Upper lobe of left lung (tissue), 6 donors: ENCODE measurements around the gene FKRP. TPM values are rescaled to one million over a fixed set of nuclear protein-coding genes. Genes with fewer than 3 reads are reported as not detected.

ENCODE experiments used
- ATAC-seq, 2 donors: fragments of 200-7000 bp; cut with Tn5 transposase; one replicate each; pipeline ENCODE4 v1.9.1; 2022; ENCODE audit warnings: mild to moderate bottlenecking in 2 of 2, moderate library complexity in 2 of 2; ENCODE audit not compliant: low FRiP score in 2 of 2
- DNase-seq, 2 donors: peaks; one replicate each; pipeline ENCODE4 v3.0.0-alpha.2; 2019 to 2020
- H3K27ac ChIP-seq, 4 donors: fragments of 200-600 bp; sonication (generic); one replicate each; pipeline ENCODE4 v1.5.1; 2016 to 2019
- H3K27me3 ChIP-seq, 4 donors: fragments of 200-600 bp; sonication (generic); one replicate each; pipeline ENCODE4 v1.5.1; 2017 to 2019
- H3K36me3 ChIP-seq, 4 donors: fragments of 200-600 bp; sonication (generic); one replicate each; pipeline ENCODE4 v1.5.1; 2016 to 2019
- H3K4me1 ChIP-seq, 4 donors: fragments of 200-600 bp; sonication (generic); one replicate each; pipeline ENCODE4 v1.5.1; 2018 to 2019
- H3K4me3 ChIP-seq, 4 donors: fragments of 200-600 bp; sonication (generic); one replicate each; pipeline ENCODE4 v1.5.1; 2017 to 2019; ENCODE audit warnings: mild to moderate bottlenecking in 2 of 4, moderate library complexity in 1 of 4
- H3K9me3 ChIP-seq, 4 donors: fragments of 200-600 bp; sonication (generic); one replicate each; pipeline ENCODE4 v1.5.1; 2018 to 2019
- CTCF ChIP-seq, 6 experiments: fragments of 450-650 bp in 4 of 6; fragments of 200-600 bp in 2 of 6; sonication (generic) in 2 of 6; IDR thresholded peaks; one replicate each; pipeline ENCODE4 v1.5.1; 2016 to 2019; ENCODE audit warnings: antibody characterized with exemption in 6 of 6
- EP300 ChIP-seq, 4 donors: sonication (generic); formaldehyde crosslinking; IDR thresholded peaks; one replicate each; pipeline ENCODE4 v1.5.1; 2017; ENCODE audit warnings: antibody characterized with exemption in 4 of 4, control low read depth in 2 of 4
- POLR2A ChIP-seq, 4 donors: fragments of 450-650 bp; IDR thresholded peaks; one replicate each; pipeline ENCODE4 v1.5.1; 2016 to 2017; ENCODE audit warnings: antibody characterized with exemption in 4 of 4, mild to moderate bottlenecking in 2 of 4
- POLR2AphosphoS5 ChIP-seq, 2 donors: sonication (generic); formaldehyde crosslinking; IDR thresholded peaks; one replicate each; pipeline ENCODE4 v1.5.1; 2017; ENCODE audit warnings: antibody characterized with exemption in 2 of 2
- WGBS, 2 donors: methylation state at CpG; one replicate each; pipeline ENCODE4 v1.1.5; 2017 to 2018; 5-methylcytosine and 5-hydroxymethylcytosine counted together
- total RNA-seq, 6 donors: library from RNA; depleted of rRNA in 4 of 6; stranded (reverse); fragments of >200 nt in 4 of 6; gene quantifications; one replicate each; pipeline versions ENCODE4 v1.1.0 to v1.2.1, GENCODE V29; 2016 to 2021
- donor health status: DM: no; HTN: no; CAD: no; lungs with moderate emphysema.
- donor health status: DM: no; HTN: yes; CAD: no; lungs with severe emphysema.

Gene FKRP
- total RNA-seq, 6 donors from 2014 or later: 16.6 to 26.2 (median 19.3) TPM

DNA sequence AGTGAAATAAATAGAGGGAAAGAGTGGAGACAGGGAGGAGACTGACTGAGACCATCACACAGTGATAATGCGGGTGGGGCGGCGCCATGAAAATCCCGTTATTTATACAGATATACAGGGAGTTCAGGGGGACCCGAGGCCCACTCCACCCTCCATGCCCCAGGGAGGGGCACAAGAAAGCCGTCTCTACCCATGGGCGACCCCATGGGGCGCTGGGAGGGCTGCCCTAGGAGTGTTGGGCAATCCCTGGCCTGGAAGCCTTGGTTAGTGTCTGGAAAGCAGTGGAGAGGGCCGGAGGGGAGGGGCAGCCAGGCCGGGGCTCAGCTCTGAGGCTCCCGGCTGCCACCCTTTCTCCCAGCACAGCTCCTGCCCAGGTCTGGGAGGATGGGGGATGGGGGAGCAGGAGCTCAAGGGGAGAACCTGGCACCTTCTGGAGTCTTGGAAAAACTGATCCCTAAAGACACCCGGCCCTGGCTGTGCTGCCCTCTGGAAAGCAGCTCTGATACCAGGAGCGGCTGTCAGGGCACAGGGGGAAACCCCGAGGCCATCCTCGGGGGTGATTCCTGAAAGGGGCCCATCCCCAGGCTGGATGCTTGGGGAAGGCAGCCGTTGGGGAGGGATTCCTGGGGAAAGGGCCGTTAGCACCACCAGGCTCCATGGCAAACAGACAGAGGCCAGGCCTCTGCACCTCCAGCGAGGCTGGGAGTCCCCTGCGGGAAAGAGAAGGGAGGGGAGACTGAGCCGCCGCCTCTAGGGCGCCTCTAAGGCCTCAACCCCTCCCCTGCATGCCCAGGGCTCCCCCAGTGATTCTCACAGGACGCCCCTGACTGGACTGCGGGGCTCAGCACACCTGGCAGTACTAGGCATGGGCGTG, 26.0 kb upstream of the FKRP start:
- TF ChIP-seq CTCF (IDR thresholded peaks at IDR 0.05) (no peak), POLR2AphosphoS5 (IDR thresholded peaks at IDR 0.05) (no peak), POLR2A (IDR thresholded peaks at IDR 0.05) (no peak), EP300 (IDR thresholded peaks at IDR 0.05) (no peak)
- peak overlapping the region in 3 of 4 donors; percentile 5 to 95 (median 91) for H3K27ac ChIP-seq
- ATAC-seq (no peak), DNase-seq (no peak)
- H3K4me1 ChIP-seq: peaks cover 28 to 57% (median 30%) of the 10 kb centered on the region in 4 donors
- H3K27me3 ChIP-seq: no peaks in the 10 kb centered on the region
- 76 to 77% methylated on average over 13 to 14 of the region's 25 CpGs for WGBS, 2 donors
- H3K4me3 ChIP-seq: no peak overlapping the region
- H3K9me3 ChIP-seq: no peaks in the 10 kb centered on the region
- peaks cover 20 to 57% (median 51%) of the 10 kb centered on the region in 4 donors for H3K36me3 ChIP-seq

GRCh38 chr19:46720503-46721239, 25.2 kb upstream of the FKRP start:
- TF ChIP-seq POLR2A (IDR thresholded peaks at IDR 0.05) (no peak), EP300 (IDR thresholded peaks at IDR 0.05) (no peak), POLR2AphosphoS5 (IDR thresholded peaks at IDR 0.05) (no peak), CTCF (IDR thresholded peaks at IDR 0.05) (no peak)
- Histone ChIP-seq H3K36me3 (peaks cover 28 to 65% (median 59%) of the 10 kb centered on the region in 4 donors), H3K4me1 (peaks cover 20 to 49% (median 22%) of the 10 kb centered on the region in 4 donors), H3K27ac (peak overlapping the region in 1 of 4 donors; percentile 1), H3K27me3 (no peaks in the 10 kb centered on the region), H3K4me3 (no peak overlapping the region), H3K9me3 (no peaks in the 10 kb centered on the region)
- WGBS, 2 donors: 94% methylated on average over 18 to 22 of the region's 22 CpGs
- DNase-seq: no peak
- ATAC-seq: no peak

- no peak for ATAC-seq
Measured at GRCh38 chr19:46721269-46722003, 24.4 kb upstream of the FKRP start.

More at GRCh38 chr19:46721269-46722003, 24.4 kb upstream of the FKRP start:
- H3K9me3 ChIP-seq: no peaks in the 10 kb centered on the region
- no peaks in the 10 kb centered on the region for H3K27me3 ChIP-seq
- H3K36me3 ChIP-seq: peaks cover 31 to 73% (median 65%) of the 10 kb centered on the region in 4 donors
- TF ChIP-seq CTCF (IDR thresholded peaks at IDR 0.05) (no peak), EP300 (IDR thresholded peaks at IDR 0.05) (no peak), POLR2A (IDR thresholded peaks at IDR 0.05) (no peak), POLR2AphosphoS5 (IDR thresholded peaks at IDR 0.05) (no peak)
- no peak overlapping the region for H3K4me3 ChIP-seq
- 88 to 91% methylated on average over 6 to 13 of the region's 16 CpGs for WGBS, 2 donors
- H3K4me1 ChIP-seq: peaks cover 17 to 43% (median 19%) of the 10 kb centered on the region in 4 donors
- DNase-seq: no peak
- H3K27ac ChIP-seq: peak overlapping the region in 1 of 4 donors; percentile 1
